ENCODE results near the gene CLDN4. TPM values are rescaled to one million over a fixed set of nuclear protein-coding genes. Genes with fewer than 3 reads are reported as not detected.

Gene CLDN4
- total RNA-seq, 1 experiment from 2014 or later: 234 TPM

GRCh38 chr7:73869011-73869798 is 38.4 kb downstream of the CLDN4 start:
- no peak overlapping the region for H3K4me3 ChIP-seq (replicated peaks in 1 of 2; ENCODE audit: low read depth in 1 of 2, low read length in 2 of 2)
- H3K27me3 ChIP-seq (ENCODE audit: insufficient read depth, low read length): no peaks in the 10 kb centered on the region
- TF ChIP-seq ELF1 (IDR thresholded peaks at IDR 0.05; ENCODE audit: borderline replicate concordance, low read depth) (no peak), SRF (IDR thresholded peaks at IDR 0.05; ENCODE audit: low read depth) (no peak), RAD21 (IDR thresholded peaks at IDR 0.05; ENCODE audit: low read depth) (no peak), MAX (IDR thresholded peaks at IDR 0.05) (no peak), CTCF (IDR thresholded peaks at IDR 0.05 in 2 of 3, conservative IDR thresholded peaks at IDR 0.05 in 1 of 3; ENCODE audit: borderline replicate concordance in 1 of 3, insufficient read depth in 1 of 3, low read depth in 2 of 3, low read length in 2 of 3) (no peak), YY1 (IDR thresholded peaks at IDR 0.05; ENCODE audit: extremely low read depth, insufficient replicate concordance, low read depth, low read length) (no peak), POLR2A (IDR thresholded peaks at IDR 0.05; ENCODE audit: borderline replicate concordance, extremely low read depth, insufficient read depth, insufficient read length) (no peak), CBX3 (IDR thresholded peaks at IDR 0.05; ENCODE audit: low read depth) (no peak), POLR2AphosphoS5 (IDR thresholded peaks at IDR 0.05; ENCODE audit: low read depth, low read length) (no peak), CEBPB (IDR thresholded peaks at IDR 0.05; ENCODE audit: low read depth) (no peak), EZH2 (IDR thresholded peaks at IDR 0.05) (no peak), ZNF274 (IDR thresholded peaks at IDR 0.05; ENCODE audit: low read depth, low read length) (no peak), JUND (IDR thresholded peaks at IDR 0.05) (no peak), ATF3 (IDR thresholded peaks at IDR 0.05) (no peak), EZH2phosphoT487 (IDR thresholded peaks at IDR 0.05; ENCODE audit: borderline replicate concordance) (no peak)
- TF ChIP-seq, protein P1, sequence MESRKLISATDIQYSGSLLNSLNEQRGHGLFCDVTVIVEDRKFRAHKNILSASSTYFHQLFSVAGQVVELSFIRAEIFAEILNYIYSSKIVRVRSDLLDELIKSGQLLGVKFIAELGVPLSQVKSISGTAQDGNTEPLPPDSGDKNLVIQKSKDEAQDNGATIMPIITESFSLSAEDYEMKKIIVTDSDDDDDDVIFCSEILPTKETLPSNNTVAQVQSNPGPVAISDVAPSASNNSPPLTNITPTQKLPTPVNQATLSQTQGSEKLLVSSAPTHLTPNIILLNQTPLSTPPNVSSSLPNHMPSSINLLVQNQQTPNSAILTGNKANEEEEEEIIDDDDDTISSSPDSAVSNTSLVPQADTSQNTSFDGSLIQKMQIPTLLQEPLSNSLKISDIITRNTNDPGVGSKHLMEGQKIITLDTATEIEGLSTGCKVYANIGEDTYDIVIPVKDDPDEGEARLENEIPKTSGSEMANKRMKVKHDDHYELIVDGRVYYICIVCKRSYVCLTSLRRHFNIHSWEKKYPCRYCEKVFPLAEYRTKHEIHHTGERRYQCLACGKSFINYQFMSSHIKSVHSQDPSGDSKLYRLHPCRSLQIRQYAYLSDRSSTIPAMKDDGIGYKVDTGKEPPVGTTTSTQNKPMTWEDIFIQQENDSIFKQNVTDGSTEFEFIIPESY (IDR thresholded peaks at IDR 0.05; ENCODE audit: extremely low read depth, insufficient replicate concordance, low read length): no peak
- no peaks in the 10 kb centered on the region for H4K20me1 ChIP-seq (ENCODE audit: insufficient read depth)
- DNase-seq (ENCODE audit: low read depth, low spot score): no peak
- no peak overlapping the region for H3K27ac ChIP-seq (ENCODE audit: low read depth, low read length)
- no peak for ATAC-seq
- H3K9ac ChIP-seq (ENCODE audit: low read length): no peak overlapping the region
- no peaks in the 10 kb centered on the region for H3K9me2 ChIP-seq (ENCODE audit: insufficient read depth)
- H2AFZ ChIP-seq (ENCODE audit: low read depth, low read length, poor library complexity, severe bottlenecking): no peak overlapping the region
- H3K4me2 ChIP-seq (ENCODE audit: low read length): no peak overlapping the region
- no peaks in the 10 kb centered on the region for H3K9me3 ChIP-seq (ENCODE audit: control insufficient read depth in 1 of 2, insufficient read depth in 1 of 2, low read depth in 1 of 2, low read length in 2 of 2)
- intact Hi-C loops (cut with micrococcal nuclease): no loop called here
- no TSS peak for BruUV-seq (replicated peaks)
- ChIA-PET CTCF (no interaction called here), POLR2A (no interaction called here), RAD21 (ENCODE audit: low non-redundant PET in 1 of 2, low total read pairs in 2 of 2, uncharacterized antibody in 2 of 2, unreplicated experiment in 2 of 2) (no interaction called here)
- H3K4me1 ChIP-seq (ENCODE audit: control insufficient read depth in 1 of 2, insufficient read depth in 2 of 2, low read length in 2 of 2): no peaks in the 10 kb centered on the region
- no peaks in the 10 kb centered on the region for H3K36me3 ChIP-seq (ENCODE audit: control insufficient read depth in 1 of 2, insufficient read depth in 2 of 2, low read length in 2 of 2)
- H3K79me2 ChIP-seq (ENCODE audit: insufficient read depth, low read length): no peaks in the 10 kb centered on the region

Data from HCT116 (cell line).